Activated T-helper 1 cell treated with anti-CD3 and anti-CD28 coated beads, Interleukin-2, amount 50 U/mL, for 16 hours (primary cell): ENCODE data around the gene TRAF3IP3.
"Not testable (repeated sequence)": the region's sequence is repeated elsewhere in the genome, so short reads cannot be mapped to it uniquely, and the experiment has no call there.

Source experiments
- DNase-seq, 2 donors: peaks; one replicate each; pipeline ENCODE4 v3.0.0-alpha.2; 2020; ENCODE audit warnings: low read depth in 1 of 2, low spot score in 1 of 2

The TRAF3IP3 gene

DNA sequence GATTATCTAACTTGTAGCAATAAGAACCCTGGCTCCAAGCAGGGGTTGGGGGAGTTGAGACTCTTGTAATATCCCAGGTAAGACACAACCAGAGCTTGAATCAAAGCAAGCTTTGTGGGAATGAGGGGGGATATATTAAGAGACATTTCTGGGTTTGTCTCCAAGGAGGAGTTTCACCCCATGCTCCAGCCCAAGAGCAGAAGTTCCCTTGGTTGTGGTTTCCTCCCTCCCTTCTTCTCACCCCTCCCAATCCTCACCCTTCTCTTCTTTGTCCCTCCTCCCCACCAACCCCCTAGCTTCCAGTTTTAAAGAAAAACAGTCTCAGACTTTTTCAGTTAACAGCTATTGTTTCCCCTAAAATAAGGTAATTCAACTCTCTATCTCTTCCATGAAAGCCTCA, 11.9 kb downstream of the TRAF3IP3 start:
- no peak for DNase-seq

DNA sequence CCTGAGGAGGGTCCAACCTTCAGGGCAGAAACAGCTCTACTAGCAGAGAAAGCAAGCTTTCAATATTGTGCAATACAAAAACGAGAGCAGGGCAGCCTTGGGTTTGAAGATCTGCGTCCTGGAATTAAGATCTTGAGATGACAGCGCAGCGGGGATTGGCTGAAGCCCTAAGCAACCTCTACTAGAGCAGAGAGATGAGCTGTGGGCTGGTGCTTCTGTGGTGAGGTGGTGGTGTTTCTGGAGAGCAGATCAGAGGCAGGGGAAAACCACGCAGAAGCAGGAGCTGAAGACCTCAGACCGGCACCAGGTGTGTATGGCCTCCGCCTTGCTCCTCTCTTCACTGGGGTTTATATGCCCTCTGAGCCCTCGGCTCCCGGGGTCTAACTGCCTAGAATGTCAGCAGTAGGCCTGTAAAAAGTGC, 12.5 kb downstream of the TRAF3IP3 start:
- DNase-seq, result peak; percentile 41 to 61

DNA sequence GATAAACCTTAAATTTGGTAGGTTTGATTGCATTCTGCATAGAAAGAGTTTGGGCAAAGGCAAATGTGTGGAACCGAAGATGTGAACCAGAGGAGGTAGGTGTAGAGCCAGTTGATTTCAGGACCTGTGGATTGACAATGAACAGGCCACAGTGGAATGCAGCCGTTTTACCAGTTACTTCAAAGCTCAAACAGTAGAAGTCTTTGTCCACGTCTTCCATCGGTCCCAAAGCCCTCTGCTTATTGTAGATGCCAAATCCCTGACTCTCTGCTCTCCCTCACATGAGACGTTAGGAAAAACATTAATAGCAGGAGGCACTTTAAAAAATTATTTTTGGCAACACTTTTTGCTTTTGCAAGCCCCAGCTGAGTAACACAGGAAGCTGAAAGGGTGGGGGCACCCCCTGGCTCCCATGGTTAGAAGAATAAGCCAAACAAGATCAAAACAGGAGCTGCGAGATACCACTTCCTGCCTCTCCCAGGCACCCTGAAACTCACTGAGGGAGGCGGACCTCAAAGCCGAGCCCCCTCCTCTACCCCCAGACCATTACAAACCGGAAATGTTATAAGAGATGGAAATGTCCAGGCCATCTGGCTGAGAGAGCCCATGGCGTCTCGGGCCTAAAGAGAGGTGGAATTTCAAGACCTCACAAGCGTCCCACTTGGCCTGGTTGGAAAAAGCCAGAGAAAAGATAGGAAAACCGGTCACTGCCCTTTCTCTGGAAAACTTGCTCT, 13.5 kb downstream of the TRAF3IP3 start:
- DNase-seq, result peak; percentile 47 to 57

DNA sequence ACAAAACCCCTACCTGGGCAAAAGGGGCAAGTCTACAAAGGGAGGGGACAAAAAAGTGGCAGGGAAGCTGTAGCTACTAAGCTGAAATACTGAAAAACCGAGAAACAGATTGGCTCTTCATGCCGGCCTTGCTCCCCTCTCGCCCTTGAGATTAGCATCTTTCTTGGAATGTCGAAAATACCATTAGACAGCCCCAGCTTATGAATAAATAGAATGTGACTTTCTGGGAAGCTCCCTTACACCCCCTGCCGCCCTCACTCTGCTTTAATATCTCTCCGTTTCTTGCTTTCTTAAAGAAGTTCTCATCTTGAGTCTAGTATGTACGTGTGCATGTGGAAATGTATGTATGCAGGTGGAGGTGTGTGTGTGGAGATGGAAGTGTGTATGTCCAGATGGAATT, 14.1 kb downstream of the TRAF3IP3 start:
- no peak for DNase-seq

DNA sequence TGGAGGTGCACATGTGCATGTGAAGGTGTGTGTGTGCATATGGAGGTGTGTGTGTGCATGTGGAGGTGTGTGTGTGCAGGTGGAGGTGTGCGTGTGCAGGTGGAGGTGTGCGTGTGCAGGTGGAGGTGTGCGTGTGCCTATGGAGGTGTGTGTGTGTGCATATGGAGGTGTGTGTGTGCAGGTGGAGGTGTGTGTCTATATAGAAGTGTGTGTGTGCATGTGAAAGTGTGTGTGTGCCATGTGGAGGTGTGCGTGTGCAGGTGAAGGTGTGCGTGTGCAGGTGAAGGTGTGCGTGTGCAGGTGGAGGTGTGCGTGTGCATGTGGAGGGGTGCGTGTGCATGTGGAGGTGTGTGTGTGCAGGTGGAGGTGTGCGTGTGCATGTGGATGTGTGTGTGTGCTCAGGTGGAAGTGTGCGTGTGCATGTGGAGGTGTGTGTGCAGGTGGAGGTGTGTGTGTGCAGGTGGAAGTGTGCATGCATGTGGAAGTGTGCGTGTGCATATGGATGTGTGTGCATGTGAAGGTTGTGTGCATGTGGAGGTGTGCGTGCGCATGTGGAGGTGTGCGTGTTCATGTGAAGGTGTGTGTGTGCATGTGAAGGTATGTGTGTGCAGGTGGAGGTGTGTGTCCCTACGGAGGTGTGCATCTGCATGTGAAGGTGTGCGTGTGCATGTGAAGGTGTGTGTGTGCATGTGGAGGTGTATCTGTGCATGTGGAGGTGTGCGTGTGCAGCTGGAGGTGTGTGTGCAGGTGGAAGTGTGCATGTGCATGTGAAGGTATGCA, 15.0 kb downstream of the TRAF3IP3 start:
- DNase-seq, result no peak

DNA sequence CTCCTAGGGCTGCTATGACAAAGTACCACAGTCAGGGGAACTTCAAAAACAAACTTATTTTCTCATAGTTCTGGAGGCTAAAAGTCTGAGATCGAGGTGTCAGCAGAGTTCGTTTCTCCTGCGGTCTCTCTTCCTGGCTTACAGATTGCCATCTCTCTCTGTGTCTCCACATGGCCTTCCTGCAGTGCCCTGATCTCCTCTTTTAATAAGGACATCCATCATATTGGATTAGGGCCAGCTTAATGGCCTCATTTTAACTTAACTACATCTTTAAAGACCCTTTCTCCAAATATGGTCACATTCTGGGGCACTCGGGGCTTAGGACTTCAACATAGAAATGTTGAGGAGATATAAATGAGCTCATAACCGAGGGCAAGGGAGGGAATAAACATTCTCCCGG, 16.3 kb downstream of the TRAF3IP3 start:
- DNase-seq, result no peak

DNA sequence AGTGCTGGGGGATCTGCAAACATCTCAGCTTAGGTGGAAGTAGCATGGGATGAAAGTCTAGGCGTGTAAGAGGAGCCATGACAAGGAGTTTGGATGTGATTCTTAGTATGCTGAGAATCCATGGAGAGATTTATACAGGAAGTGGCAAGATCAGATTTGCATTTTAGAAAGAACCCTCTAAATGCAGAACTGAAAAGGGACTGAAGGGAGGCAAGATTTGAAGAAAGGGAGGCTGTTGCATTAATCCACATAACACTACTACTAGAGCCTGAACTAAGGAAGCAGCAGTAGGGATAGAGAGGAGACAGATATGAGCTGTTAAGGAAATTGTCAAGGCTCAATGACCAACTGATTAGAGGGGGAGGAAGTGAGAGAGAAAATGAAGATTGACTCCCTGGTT, 18.7 kb downstream of the TRAF3IP3 start:
- no peak for DNase-seq

DNA sequence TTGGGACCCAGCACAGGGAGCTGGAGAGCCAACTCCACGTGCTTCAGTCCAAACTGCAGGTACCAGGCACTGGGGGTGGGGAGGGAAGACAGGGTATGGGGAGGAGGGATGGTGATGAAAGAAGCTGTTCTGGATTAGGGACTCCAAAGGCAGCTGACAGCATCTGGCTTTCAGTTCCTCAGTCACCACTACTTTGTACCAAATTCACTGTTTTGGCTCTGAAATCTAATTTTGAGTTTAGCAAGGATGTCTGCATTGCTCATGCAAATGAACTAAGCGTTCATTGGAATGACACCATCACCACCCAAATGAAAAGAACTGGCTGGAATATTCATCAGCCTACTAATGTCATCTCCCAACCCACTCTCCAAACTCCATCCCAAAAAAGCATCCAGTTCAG, 19.8 kb downstream of the TRAF3IP3 start:
- no peak for DNase-seq

DNA sequence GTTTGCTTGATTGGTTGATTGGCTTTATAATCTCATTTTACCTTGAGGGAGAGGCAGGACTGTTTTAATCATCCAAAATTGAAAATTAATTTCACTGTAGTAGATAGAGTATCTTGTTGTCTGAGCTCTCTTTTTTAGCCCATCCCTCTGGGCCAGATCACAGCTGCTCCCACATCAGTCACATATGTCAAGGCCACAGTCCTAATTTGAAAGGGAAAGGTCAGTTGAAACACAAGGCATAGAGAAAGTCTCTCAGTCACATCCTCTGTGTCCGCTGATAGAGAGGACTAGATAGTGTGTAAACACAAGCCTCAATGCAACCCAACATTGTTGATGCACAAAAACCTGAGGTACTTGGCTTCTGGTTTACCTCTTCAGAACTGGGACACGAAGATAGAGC, 21.7 kb downstream of the TRAF3IP3 start:
- no peak for DNase-seq

DNA sequence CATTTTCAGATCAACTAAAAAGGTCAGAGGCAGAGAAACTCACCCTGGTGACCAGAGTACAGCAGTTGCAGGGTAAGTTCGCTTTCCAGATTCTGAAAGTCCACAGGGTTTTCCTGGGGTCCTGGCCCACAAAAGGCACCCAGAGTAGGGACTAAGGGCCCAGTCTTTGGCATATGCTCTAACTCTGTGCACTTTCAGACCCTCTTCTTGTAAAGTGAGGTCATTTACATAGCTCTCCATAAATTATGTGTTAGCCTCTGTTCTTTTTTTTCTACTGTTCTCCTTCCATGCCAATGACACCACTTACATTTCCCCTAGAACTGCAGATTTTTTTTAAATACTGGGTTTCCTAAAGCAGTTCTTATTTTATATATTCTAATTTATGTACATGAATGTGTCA, 22.2 kb downstream of the TRAF3IP3 start:
- DNase-seq, result no peak

DNA sequence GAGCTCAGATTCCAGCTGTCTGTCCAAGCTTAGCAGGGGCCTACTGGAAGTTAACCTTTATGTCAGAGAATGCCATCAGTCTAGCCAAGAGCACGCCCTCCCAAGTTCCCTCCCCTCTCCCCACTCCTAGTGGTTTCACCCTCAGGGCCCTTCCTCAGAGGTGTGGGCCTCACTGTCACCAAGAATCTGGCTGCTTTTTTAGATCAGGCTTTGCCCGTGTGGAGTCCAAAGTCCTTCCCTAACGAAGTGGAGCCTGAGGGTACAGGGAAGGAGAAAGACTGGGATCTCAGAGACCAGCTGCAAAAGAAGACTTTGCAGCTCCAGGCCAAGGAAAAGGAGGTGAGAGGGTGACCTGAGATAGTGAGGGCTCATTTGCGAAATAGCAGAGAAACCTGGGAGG, 24.4 kb downstream of the TRAF3IP3 start:
- DNase-seq, result no peak

DNA sequence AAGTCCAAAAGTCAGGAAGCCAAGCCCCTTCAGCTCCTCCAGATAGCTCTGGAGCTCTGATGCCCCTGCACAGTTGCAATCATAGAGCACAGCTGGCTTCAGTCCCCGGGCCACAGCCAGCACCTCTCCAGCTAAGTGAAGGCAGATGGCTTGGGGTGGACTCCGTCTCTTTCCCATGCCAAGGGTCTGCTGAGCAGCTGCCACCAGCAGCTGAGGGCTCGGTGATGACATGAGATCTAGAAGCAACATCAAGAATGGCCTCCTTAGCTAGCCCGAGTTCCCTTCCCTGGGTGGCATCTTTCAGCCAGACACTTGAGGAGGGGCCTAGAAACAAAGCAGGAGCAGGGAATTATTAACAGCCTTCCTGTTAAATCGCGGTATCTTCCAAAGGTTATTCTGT, 27.5 kb downstream of the TRAF3IP3 start:
- no peak for DNase-seq

DNA sequence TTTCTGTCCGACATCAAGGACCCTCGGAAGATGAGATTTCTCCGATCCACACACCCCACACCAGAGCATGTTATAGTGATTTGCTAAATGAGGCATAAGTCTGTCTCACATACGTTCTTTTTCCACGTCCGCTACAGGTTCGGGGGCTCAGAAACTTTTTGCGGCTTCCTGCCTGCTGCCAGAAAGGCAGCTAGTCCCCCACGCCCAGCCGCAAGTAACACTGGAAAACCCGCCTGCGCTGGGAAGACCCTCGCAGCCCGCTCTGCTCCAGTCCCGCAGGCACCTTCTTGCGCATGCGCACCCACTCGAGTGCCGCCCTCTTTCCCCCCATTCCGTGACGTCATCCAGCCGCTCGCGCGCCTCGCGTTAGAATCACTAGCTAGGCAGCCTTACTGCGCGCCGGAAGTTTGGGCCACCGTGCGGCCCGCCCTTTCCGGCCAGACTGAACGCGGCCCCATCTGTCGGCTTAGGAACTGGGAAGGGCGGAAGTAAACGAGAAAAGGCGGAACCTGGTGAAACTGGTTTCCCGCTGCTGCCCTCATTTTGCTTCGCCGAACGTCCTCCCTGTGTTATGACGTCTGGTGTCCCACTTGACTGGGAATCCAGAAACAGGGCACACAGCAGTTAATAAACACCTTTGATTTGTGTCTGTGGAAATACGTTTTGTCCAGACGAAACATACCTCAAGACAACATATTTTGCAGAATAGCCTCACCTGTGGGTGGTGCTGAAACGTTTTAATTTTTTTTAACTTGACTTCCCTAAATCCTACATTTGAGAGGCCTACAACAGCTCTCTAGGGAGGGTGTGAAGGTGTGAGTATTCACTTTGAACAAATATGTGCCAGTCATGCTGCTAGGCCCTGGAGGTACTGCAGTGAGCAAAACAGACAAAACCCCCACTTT, 28.7 kb downstream of the TRAF3IP3 start, which contains the start of gene C1orf74:
Gene C1orf74, minus strand, starts transcription at position 295 of the 905 bp plus-strand sequence. CDS start 925 bp downstream, outside the sequence.
- DNase-seq, result peak; percentile 99

DNA sequence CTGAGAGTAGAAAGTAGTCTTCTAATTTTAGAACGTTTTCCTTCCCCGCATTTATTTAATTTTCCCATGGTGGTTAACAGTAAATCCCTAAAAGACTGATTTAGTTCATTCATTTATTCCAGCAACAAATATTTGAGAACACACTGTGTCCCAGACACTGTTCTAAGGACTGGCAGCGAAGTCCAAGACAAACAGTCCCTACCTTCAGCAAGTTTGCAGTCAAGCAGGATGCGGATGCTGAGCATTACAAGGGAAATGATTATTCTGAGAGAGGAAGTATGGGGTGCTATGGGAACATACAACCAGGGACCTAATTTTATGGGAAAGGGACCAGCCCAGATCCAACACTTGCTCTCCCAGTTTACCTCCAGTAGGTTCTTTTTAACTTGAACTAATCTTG, 29.7 kb downstream of the TRAF3IP3 start:
- no peak for DNase-seq

DNA sequence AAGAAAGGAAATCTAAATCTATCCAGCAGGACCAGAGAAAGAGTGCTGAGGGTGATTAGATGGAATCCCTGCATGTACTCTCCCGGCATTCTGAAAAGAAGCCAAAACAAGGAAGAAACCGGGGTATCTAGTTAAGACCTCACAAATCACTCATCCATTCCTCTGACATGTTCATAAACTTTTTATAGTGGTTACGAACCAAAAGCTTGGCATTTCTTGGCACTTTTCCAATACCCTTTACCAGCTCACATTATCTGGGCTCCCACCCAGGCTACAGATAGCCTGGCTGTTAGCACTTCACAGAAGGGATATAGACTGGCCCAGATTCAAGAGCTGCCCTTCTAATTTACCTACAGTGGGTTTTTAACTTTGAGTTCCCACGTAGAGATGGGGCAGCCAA, 30.3 kb downstream of the TRAF3IP3 start:
- DNase-seq, result no peak

DNA sequence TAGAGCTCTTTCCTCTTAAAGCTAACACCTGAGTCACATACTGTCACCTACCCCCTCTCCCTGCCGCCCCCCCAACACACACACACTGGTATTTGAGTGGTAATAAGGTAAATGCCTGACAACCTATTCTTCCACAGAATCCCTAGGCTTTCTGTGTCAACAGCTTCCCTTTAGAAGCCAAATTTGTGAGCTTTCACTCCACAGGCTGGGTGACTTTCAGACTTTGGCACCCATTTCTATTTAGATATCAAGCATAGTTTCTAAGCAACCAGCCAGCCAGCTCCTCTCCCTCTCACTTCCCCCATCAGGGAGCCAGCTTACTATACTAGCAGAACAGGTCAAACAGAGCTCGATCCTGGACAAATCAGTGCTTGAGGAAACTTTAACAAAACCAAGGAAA, 31.7 kb downstream of the TRAF3IP3 start:
- DNase-seq, result no peak

DNA sequence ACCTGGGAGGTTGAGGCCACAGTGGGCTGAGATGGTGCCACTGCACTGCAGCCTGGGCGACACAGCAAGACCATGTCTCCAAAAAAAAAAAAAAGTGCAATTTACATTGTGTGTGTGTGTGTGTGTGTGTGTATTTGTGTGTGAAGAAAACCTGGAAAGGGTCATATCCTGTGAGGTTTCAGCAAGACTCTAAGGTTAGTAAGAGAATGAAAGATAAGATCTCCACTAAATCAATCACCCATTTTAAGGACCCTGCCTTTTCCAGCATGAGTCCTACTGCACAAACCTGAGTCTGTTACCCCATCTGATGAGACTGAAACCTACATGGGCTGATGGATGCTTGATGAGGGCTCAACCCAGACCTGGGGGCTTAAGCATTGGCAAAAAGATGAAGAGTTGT, 33.4 kb downstream of the TRAF3IP3 start:
- no peak for DNase-seq

DNA sequence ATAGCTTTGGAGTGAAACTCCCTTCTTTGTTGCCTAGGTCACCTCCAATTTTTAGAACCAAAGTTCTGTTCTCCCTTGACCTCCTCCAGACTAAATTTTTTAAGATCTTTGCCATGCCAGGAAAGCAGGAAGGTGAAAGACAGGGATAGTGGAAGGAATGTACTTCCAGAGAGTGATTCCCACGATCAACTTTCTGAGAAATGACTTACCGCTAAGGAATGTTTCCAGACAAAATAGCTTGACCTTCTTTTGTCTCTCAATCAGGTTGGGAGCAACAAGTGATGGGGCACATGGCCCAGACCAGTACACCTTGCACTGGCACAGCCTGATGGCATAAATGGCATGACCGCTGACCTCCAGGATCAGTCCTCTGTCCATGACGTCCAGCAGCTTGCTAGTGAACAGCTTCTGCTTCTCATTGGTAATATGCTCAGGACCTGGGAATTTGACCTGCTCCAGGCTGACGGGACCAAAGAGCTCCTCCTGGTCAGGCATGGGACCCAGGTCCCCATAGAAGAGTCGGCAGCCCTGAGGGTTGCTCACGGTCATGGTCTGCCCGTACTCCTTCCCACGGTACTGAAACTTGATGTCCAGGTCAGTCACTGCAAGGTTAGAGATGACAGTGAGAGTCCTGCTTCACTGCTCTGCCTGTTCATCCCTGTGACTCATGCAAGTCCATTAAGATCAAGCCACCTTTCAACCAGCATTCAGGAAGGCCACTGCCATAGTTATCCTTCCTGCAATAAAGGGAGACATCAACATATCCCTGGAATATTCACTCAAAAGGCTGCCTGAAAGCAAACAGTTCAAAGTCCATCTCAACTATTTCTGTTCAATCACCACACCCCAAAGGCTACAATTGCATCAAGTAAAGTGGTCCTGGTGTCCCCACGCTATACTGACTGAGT, 34.7 kb downstream of the TRAF3IP3 start:
- no peak for DNase-seq

DNA sequence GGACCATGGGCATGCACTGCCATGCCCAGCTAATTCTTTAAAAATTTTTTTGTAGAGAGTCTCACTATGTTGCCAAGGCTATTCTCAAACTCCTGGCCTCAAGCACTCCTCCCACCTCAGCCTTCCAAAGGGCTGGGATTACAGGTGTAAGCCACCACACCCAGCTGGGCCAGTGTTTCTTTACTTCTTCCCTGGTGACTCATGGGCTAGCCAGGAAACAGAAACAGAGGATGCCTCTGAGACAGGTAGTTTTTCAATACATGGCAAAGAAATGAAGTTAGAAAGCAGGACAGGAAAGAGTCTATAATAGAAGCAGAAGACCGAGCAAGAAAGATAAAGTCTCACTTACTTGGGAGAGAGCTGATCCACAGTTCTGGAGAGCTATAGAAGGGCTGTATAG, 36.1 kb downstream of the TRAF3IP3 start:
- no peak for DNase-seq

DNA sequence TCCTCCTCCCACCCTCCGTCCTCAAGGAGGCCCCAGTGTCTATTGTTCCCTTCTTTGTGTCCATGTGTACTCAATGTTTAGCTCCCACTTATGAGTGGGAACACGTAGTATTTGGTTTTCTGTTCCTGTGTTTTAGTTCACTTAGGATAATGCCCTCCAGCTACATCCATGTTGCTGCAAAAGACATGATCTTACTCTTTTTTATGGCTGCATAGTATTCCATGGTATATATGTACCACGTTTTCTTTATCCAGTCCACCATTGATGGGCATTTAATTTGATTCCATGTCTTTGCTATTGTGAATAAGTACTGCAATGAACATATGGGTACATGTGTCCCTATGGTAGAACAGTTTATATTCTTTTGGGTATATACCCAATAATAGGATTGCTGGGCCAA, 37.9 kb downstream of the TRAF3IP3 start:
- not testable (repeated sequence) for DNase-seq
